Measurements from ENCODE around the gene POLR1G. TPM values are rescaled to one million over a fixed set of nuclear protein-coding genes. Genes with fewer than 3 reads are reported as not detected.
A peak's percentile ranks its signal among the peaks of the same experiment; 100 is the strongest.

The POLR1G gene
- total and polyA plus RNA-seq, 10 donors, result 2.1 to 4.3 (median 3.1) TPM

- WGBS, 5 donors, result 87 to 100% (median 90%) methylated on average over 10 to 12 of the region's 12 CpGs
- TF ChIP-seq POLR2A (IDR thresholded peaks at IDR 0.05), result no peak
- TF ChIP-seq POLR2AphosphoS5 (IDR thresholded peaks at IDR 0.05), result no peak
- TF ChIP-seq CTCF (IDR thresholded peaks at IDR 0.05 in 8 of 11, conservative IDR thresholded peaks at IDR 0.05 in 3 of 11), result no peak
- DNase-seq, result no peak
- intact Hi-C loops (cut with DNase I; ENCODE audit: low total_unique reads), result no loop called here
- peaks cover 0 to 63% (median 24%) of the 10 kb centered on the region in 6 donors for H3K36me3 ChIP-seq
- H3K4me1 ChIP-seq, result peaks cover 0 to 18% (median 10%) of the 10 kb centered on the region in 6 donors
- no peak overlapping the region for H3K27ac ChIP-seq
- no peak overlapping the region for H3K4me3 ChIP-seq
- H3K27me3 ChIP-seq (replicated peaks in 1 of 7), result no peaks in the 10 kb centered on the region
- H3K9me3 ChIP-seq, result no peaks in the 10 kb centered on the region
These were observed 41.7 kb upstream of the POLR1G start for GRCh38 chr19:45364696-45365095.

- Histone ChIP-seq H3K9me3 (no peaks in the 10 kb centered on the region), H3K36me3 (peaks cover 0 to 29% (median 14%) of the 10 kb centered on the region in 6 donors), H3K4me1 (peaks cover 0 to 32% (median 19%) of the 10 kb centered on the region in 6 donors), H3K4me3 (no peak overlapping the region), H3K27me3 (replicated peaks in 1 of 7) (no peaks in the 10 kb centered on the region), H3K27ac (no peak overlapping the region)
- intact Hi-C loops (cut with DNase I; ENCODE audit: low total_unique reads), result no loop called here
- 92 to 96% (median 95%) methylated on average over 4 of the region's 4 CpGs for WGBS, 5 donors
- no peak for TF ChIP-seq POLR2A (IDR thresholded peaks at IDR 0.05)
- TF ChIP-seq POLR2AphosphoS5 (IDR thresholded peaks at IDR 0.05), result no peak
- no peak for TF ChIP-seq CTCF (IDR thresholded peaks at IDR 0.05 in 8 of 11, conservative IDR thresholded peaks at IDR 0.05 in 3 of 11)
- no peak for DNase-seq
These were observed 38.3 kb upstream of the POLR1G start for GRCh38 chr19:45368127-45368526.

GRCh38 chr19:45368737-45369340 lies 37.6 kb upstream of the POLR1G start:
- WGBS, 5 donors, result 88 to 95% (median 90%) methylated on average over 11 of the region's 11 CpGs
- TF ChIP-seq POLR2AphosphoS5 (IDR thresholded peaks at IDR 0.05), result no peak
- no peak for TF ChIP-seq CTCF (IDR thresholded peaks at IDR 0.05 in 8 of 11, conservative IDR thresholded peaks at IDR 0.05 in 3 of 11)
- TF ChIP-seq POLR2A (IDR thresholded peaks at IDR 0.05), result no peak
- intact Hi-C loops (cut with DNase I; ENCODE audit: low total_unique reads), result no loop called here
- Histone ChIP-seq H3K27me3 (replicated peaks in 1 of 7) (no peaks in the 10 kb centered on the region), H3K9me3 (no peaks in the 10 kb centered on the region), H3K36me3 (peaks cover 0 to 22% (median 8%) of the 10 kb centered on the region in 6 donors), H3K4me3 (no peak overlapping the region), H3K4me1 (peaks cover 0 to 32% (median 19%) of the 10 kb centered on the region in 6 donors), H3K27ac (no peak overlapping the region)
- no peak for DNase-seq

GRCh38 chr19:45370410-45371204 lies 35.8 kb upstream of the POLR1G start, which contains the start of gene ERCC2:
Gene ERCC2, minus strand, starts transcription at chr19:45370573. Its CDS starts 33 bp downstream, at chr19:45370540.
- intact Hi-C loops (cut with DNase I; ENCODE audit: low total_unique reads), result no loop called here
- H3K27ac ChIP-seq, result peak within 1 kb of the TSS; percentile 69 to 87 (median 82)
- WGBS, 5 donors, result 5 to 12% (median 6%) methylated on average over 17 to 55 of the region's 55 CpGs

More at GRCh38 chr19:45370410-45371204, 35.8 kb upstream of the POLR1G start, which contains the start of gene ERCC2:
- no peaks in the 10 kb centered on the region for H3K9me3 ChIP-seq
- H3K4me3 ChIP-seq, result peak within 1 kb of the TSS; percentile 73 to 99 (median 92)
- no peaks in the 10 kb centered on the region for H3K27me3 ChIP-seq (replicated peaks in 1 of 7)
- H3K4me1 ChIP-seq, result peaks cover 0 to 32% (median 19%) of the 10 kb centered on the region in 6 donors
- H3K36me3 ChIP-seq, result peaks cover 0 to 4% (median 0%) of the 10 kb centered on the region in 6 donors
- TF ChIP-seq POLR2A (IDR thresholded peaks at IDR 0.05) (no peak), CTCF (IDR thresholded peaks at IDR 0.05 in 8 of 11, conservative IDR thresholded peaks at IDR 0.05 in 3 of 11) (peak in 2 of 11 experiments; percentile 13 to 25), POLR2AphosphoS5 (IDR thresholded peaks at IDR 0.05) (peak; percentile 75 to 82 (median 82))
- peak; percentile 97 for DNase-seq

Data from spleen (tissue), 11 donors.